Mammary epithelial cell (primary cell): ENCODE results near the gene ACER1.

Experiments
- EZH2 ChIP-seq: IDR thresholded peaks from 2 replicates; pipeline ENCODE4 v1.6.1; 2012; ENCODE audit warnings: low read length, inconsistent platforms, borderline replicate concordance
- TF ChIP-seq, protein P1 (sequence below), 2 donors: IDR thresholded peaks in 1 of 2; conservative IDR thresholded peaks in 1 of 2; 2 replicates each; pipeline ENCODE4 v1.5.1; 2011 to 2012; ENCODE audit warnings: inconsistent platforms in 2 of 2, low read length in 2 of 2, mild to moderate bottlenecking in 2 of 2, control low read depth in 1 of 2, low read depth in 1 of 2; ENCODE audit not compliant: insufficient read depth in 1 of 2; ENCODE audit errors: extremely low read depth in 1 of 2

DNA sequence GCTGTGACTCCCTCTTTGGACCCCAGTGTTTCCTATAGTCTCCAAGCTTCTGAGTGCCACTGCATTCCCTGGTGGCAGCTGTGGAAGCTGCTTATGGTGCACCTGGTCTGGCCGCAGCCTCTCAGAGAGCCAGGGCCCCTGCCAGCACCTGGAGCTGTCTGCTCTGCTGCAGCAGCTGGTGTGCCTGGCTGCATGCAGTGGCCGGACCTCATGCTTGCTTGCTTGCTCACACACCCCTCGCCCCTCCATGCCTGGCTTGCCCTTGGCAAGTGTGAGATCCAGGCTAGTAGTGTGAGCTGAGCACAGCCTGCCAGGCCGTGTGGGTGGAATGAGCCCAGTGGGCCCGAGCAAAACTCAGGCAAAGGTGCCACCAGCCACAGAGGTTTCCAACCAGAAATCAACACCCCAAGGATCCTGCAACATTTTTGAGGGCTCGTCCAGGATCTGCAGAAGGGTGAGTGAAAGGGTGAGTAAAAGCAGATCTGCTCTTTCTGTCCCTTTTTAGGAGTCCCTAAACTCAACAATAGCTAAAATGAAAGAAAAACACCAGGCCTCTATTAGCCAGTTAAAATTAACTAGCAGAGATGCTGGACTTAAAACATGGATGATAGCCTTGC lies 46.0 kb downstream of the ACER1 start:
- TF ChIP-seq, protein P1, sequence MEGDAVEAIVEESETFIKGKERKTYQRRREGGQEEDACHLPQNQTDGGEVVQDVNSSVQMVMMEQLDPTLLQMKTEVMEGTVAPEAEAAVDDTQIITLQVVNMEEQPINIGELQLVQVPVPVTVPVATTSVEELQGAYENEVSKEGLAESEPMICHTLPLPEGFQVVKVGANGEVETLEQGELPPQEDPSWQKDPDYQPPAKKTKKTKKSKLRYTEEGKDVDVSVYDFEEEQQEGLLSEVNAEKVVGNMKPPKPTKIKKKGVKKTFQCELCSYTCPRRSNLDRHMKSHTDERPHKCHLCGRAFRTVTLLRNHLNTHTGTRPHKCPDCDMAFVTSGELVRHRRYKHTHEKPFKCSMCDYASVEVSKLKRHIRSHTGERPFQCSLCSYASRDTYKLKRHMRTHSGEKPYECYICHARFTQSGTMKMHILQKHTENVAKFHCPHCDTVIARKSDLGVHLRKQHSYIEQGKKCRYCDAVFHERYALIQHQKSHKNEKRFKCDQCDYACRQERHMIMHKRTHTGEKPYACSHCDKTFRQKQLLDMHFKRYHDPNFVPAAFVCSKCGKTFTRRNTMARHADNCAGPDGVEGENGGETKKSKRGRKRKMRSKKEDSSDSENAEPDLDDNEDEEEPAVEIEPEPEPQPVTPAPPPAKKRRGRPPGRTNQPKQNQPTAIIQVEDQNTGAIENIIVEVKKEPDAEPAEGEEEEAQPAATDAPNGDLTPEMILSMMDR (conservative IDR thresholded peaks at IDR 0.05 in 1 of 2, IDR thresholded peaks at IDR 0.05 in 1 of 2; ENCODE audit: extremely low read depth in 1 of 2, insufficient read depth in 1 of 2, low read depth in 1 of 2, low read length in 2 of 2), result no peak
- TF ChIP-seq EZH2, result no peak
